Natural killer cell (primary cell): ENCODE data around the gene LYG2. TPM values are rescaled to one million over a fixed set of nuclear protein-coding genes. Genes with fewer than 3 reads are reported as not detected.
"Not testable (repeated sequence)": the region's sequence is repeated elsewhere in the genome, so short reads cannot be mapped to it uniquely, and the experiment has no call there.

Experiments used
- ATAC-seq, 3 donors: fragments of 150-1000 bp in 2 of 3; fragments of 200-7000 bp in 1 of 3; cut with Tn5 transposase; 1 replicate in 1 of 3; 2 replicates in 2 of 3; pipeline ENCODE4 v1.10.0; 2021; ENCODE audit warnings: mild to moderate bottlenecking in 2 of 3, moderate library complexity in 2 of 3
- DNase-seq, 2 donors: peaks; one replicate each; pipeline versions ENCODE4 v3.0.0 to v3.0.0-alpha.2; 2013 to 2021; ENCODE audit warnings: mixed read lengths in 1 of 2
- H3K27ac ChIP-seq: one replicate; pipeline ENCODE4 v1.5.1; 2013; ENCODE audit warnings: mild to moderate bottlenecking, low read length
- H3K27me3 ChIP-seq: one replicate; pipeline ENCODE4 v1.6.1; 2013; ENCODE audit warnings: low read length; ENCODE audit not compliant: control insufficient read depth, insufficient read depth
- H3K36me3 ChIP-seq: one replicate; pipeline ENCODE4 v1.6.1; 2013; ENCODE audit warnings: low read length; ENCODE audit not compliant: control insufficient read depth, insufficient read depth
- H3K4me1 ChIP-seq: one replicate; pipeline ENCODE4 v1.6.1; 2013; ENCODE audit warnings: low read length; ENCODE audit not compliant: control insufficient read depth, insufficient read depth
- H3K4me3 ChIP-seq: one replicate; pipeline ENCODE4 v1.5.1; 2013; ENCODE audit warnings: low read length
- H3K9me3 ChIP-seq: one replicate; pipeline ENCODE4 v1.6.1; 2013; ENCODE audit warnings: low read length; ENCODE audit not compliant: control insufficient read depth, insufficient read depth
- H3K27ac Mint-ChIP-seq, 2 donors: one replicate each; pipeline ENCODE4 v1.8.0; 2022; ENCODE audit warnings: mild to moderate bottlenecking in 2 of 2, mixed read lengths in 2 of 2, moderate library complexity in 1 of 2
- H3K27me3 Mint-ChIP-seq, 2 donors: one replicate each; pipeline ENCODE4 v1.8.0; 2022; ENCODE audit warnings: low read depth in 2 of 2, mixed read lengths in 2 of 2
- H3K36me3 Mint-ChIP-seq: one replicate; pipeline ENCODE4 v1.8.0; 2022; ENCODE audit warnings: mixed read lengths
- H3K4me1 Mint-ChIP-seq, 2 donors: one replicate each; pipeline ENCODE4 v1.8.0; 2022; ENCODE audit warnings: mixed read lengths in 2 of 2
- H3K4me3 Mint-ChIP-seq: one replicate; pipeline ENCODE4 v1.8.0; 2022; ENCODE audit warnings: mild to moderate bottlenecking, moderate library complexity, mixed read lengths
- H3K9me3 Mint-ChIP-seq, 2 donors: one replicate each; pipeline ENCODE4 v1.8.0; 2022; ENCODE audit warnings: mixed read lengths in 2 of 2
- WGBS: methylation state at CpG from one replicate; pipeline ENCODE4 v1.1.7; 2013; ENCODE audit warnings: missing lambda C conversion rate; ENCODE audit not compliant: insufficient coverage; 5-methylcytosine and 5-hydroxymethylcytosine counted together
- intact Hi-C: fragments of 100-400 bp; cut with micrococcal nuclease; formaldehyde crosslinking; loops from one replicate; pipeline ENCODE4 v1.14.2; 2022
- total RNA-seq, 4 donors: library from RNA; stranded (reverse); fragments of 120-200 nt in 1 of 4; gene quantifications; one replicate each; pipeline versions ENCODE4 v1.2.3 to v1.2.4, GENCODE V29; 2013 to 2022
- TF ChIP-seq, protein P1 (sequence below): fragments of 200-600 bp; IDR thresholded peaks from one replicate; pipeline ENCODE4 v1.8.0; 2022; ENCODE audit warnings: antibody characterized with exemption

LYG2 gene
- total RNA-seq, 3 donors from 2014 or later (not counting 1 experiment from before 2014, with no cell fraction given), result not detected

- no peak for DNase-seq
- Mint-ChIP-seq H3K27ac (no peak overlapping the region), H3K4me1 (no peaks in the 10 kb centered on the region), H3K27me3 (no peaks in the 10 kb centered on the region), H3K4me3 (no peak overlapping the region), H3K9me3 (no peaks in the 10 kb centered on the region), H3K36me3 (peaks cover 4% of the 10 kb centered on the region)
- no peaks in the 10 kb centered on the region for H3K36me3 ChIP-seq
- H3K4me3 ChIP-seq, result no peak overlapping the region
- no peaks in the 10 kb centered on the region for H3K27me3 ChIP-seq
- intact Hi-C loops, result no loop called here
- 100% methylated on average over 7 of the region's 7 CpGs for WGBS
- no peak for ATAC-seq
- H3K9me3 ChIP-seq, result no peaks in the 10 kb centered on the region
- H3K27ac ChIP-seq, result no peak overlapping the region
- TF ChIP-seq, protein P1, sequence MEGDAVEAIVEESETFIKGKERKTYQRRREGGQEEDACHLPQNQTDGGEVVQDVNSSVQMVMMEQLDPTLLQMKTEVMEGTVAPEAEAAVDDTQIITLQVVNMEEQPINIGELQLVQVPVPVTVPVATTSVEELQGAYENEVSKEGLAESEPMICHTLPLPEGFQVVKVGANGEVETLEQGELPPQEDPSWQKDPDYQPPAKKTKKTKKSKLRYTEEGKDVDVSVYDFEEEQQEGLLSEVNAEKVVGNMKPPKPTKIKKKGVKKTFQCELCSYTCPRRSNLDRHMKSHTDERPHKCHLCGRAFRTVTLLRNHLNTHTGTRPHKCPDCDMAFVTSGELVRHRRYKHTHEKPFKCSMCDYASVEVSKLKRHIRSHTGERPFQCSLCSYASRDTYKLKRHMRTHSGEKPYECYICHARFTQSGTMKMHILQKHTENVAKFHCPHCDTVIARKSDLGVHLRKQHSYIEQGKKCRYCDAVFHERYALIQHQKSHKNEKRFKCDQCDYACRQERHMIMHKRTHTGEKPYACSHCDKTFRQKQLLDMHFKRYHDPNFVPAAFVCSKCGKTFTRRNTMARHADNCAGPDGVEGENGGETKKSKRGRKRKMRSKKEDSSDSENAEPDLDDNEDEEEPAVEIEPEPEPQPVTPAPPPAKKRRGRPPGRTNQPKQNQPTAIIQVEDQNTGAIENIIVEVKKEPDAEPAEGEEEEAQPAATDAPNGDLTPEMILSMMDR, result no peak
- no peaks in the 10 kb centered on the region for H3K4me1 ChIP-seq
These were observed 30.1 kb upstream of the LYG2 start for GRCh38 chr2:99285526-99285925.

- Histone ChIP-seq H3K36me3 (no peaks in the 10 kb centered on the region), H3K27me3 (no peaks in the 10 kb centered on the region), H3K27ac (no peak overlapping the region), H3K9me3 (no peaks in the 10 kb centered on the region), H3K4me1 (no peaks in the 10 kb centered on the region), H3K4me3 (no peak overlapping the region)
- Mint-ChIP-seq H3K9me3 (peaks cover 0 to 6% of the 10 kb centered on the region in 2 donors), H3K4me1 (no peaks in the 10 kb centered on the region), H3K27ac (no peak overlapping the region), H3K4me3 (no peak overlapping the region), H3K36me3 (no peaks in the 10 kb centered on the region), H3K27me3 (peaks cover 0 to 2% of the 10 kb centered on the region in 2 donors)
- no peak for DNase-seq
- ATAC-seq, result no peak
- TF ChIP-seq, protein P1, result no peak
- intact Hi-C loops, result no loop called here
These were observed 24.7 kb upstream of the LYG2 start for GRCh38 chr2:99279969-99280695.

GRCh38 chr2:99278793-99279291, 23.4 kb upstream of the LYG2 start:
- Mint-ChIP-seq H3K9me3 (peaks cover 0 to 6% of the 10 kb centered on the region in 2 donors), H3K4me3 (no peak overlapping the region), H3K36me3 (no peaks in the 10 kb centered on the region), H3K27me3 (peaks cover 0 to 2% of the 10 kb centered on the region in 2 donors), H3K4me1 (no peaks in the 10 kb centered on the region), H3K27ac (no peak overlapping the region)
- no peak for DNase-seq
- Histone ChIP-seq H3K9me3 (no peaks in the 10 kb centered on the region), H3K4me1 (no peaks in the 10 kb centered on the region), H3K27me3 (no peaks in the 10 kb centered on the region), H3K36me3 (no peaks in the 10 kb centered on the region), H3K4me3 (no peak overlapping the region), H3K27ac (no peak overlapping the region)
- intact Hi-C loops, result no loop called here
- WGBS, result 100% methylated on average over 2 of the region's 2 CpGs
- TF ChIP-seq, protein P1, result no peak
- ATAC-seq, result no peak

DNA sequence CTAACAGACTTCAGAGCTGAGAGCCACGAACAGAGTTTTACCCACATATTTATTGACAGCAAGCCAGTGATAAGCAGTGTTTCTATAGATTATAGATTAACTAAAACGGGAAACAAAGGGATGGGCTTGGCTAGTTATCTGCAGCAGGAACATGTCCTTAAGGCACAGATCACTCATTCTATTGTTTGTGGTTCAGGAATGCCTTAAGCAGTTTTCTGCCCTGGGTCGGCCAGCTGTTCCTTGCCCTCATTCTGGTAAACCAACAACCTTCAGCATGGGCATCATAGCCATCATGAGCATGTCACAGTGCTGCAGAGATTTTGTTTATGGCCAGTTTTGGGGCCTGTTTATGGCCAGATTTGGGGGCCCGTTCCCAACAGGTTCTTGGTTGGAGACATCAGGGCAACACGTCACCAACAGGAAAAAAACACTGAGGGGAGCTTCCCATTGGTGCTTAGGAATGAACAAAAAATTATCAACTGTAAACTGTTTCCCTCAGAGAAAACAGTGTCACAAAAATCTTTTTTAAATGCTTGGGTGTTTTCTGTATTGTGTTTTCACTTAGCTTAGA, 22.8 kb upstream of the LYG2 start:
- H3K27me3 Mint-ChIP-seq, H3K27ac Mint-ChIP-seq, H3K4me1 ChIP-seq, H3K4me1 Mint-ChIP-seq, H3K4me3 ChIP-seq, H3K4me3 Mint-ChIP-seq, DNase-seq, H3K9me3 Mint-ChIP-seq, H3K36me3 ChIP-seq, H3K27me3 ChIP-seq, intact Hi-C loops, ATAC-seq, H3K27ac ChIP-seq, H3K36me3 Mint-ChIP-seq, H3K9me3 ChIP-seq: not testable (repeated sequence)
- 97% methylated on average over 4 of the region's 5 CpGs for WGBS
